Gastrocnemius medialis (tissue), 4 donors: ENCODE data around the gene MAST4.

Experiments used
- CTCF ChIP-seq, 5 experiments: fragments of 450-650 bp in 3 of 5; fragments of 200-600 bp in 2 of 5; sonication (generic) in 2 of 5; IDR thresholded peaks in 4 of 5; conservative IDR thresholded peaks in 1 of 5; 1 replicate in 4 of 5; 2 replicates in 1 of 5; pipeline ENCODE4 v1.5.1; 2016 to 2019; ENCODE audit warnings: antibody characterized with exemption in 5 of 5, mild to moderate bottlenecking in 3 of 5, moderate library complexity in 3 of 5
- POLR2A ChIP-seq, 2 donors: fragments of 450-650 bp; IDR thresholded peaks; one replicate each; pipeline ENCODE4 v1.6.1; 2017; ENCODE audit warnings: antibody characterized with exemption in 2 of 2, mild to moderate bottlenecking in 2 of 2, moderate library complexity in 2 of 2

- TF ChIP-seq CTCF (IDR thresholded peaks at IDR 0.05 in 4 of 5, conservative IDR thresholded peaks at IDR 0.05 in 1 of 5), result no peak
- TF ChIP-seq POLR2A (IDR thresholded peaks at IDR 0.05), result no peak
These were observed 22.0 kb downstream of the MAST4 start for GRCh38 chr5:66617991-66618768.
